Measurements from ENCODE around the gene TMEM198.
A peak's percentile ranks its signal among the peaks of the same experiment; 100 is the strongest.

Gene TMEM198

DNA sequence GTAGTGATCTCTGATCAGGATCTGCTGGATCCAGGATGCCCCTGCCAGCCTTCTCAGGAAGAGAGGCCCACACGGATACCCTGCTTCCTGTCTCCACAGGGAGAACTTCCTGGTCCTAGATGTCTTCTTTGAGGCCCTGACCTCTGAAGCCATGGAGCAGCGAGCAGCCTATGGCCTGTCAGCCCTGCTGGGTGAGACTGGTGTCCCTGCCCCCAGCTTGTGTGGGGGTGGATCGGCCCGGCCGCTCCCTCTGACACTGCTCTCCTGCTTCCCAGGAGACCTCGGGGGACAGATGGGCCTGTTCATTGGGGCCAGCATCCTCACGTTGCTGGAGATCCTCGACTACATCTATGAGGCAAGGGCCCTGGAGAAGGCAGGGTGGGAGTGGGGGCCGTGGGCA lies 6.9 kb upstream of the TMEM198 start:
- H3K27me3 ChIP-seq (ENCODE audit: control insufficient read depth in 2 of 2, insufficient read depth in 2 of 2, low read length in 2 of 2): peaks cover 0 to 5% of the 10 kb centered on the region in 2 donors
- H3K4me1 ChIP-seq (ENCODE audit: control insufficient read depth in 2 of 2, insufficient read depth in 2 of 2, low read length in 2 of 2): peaks cover 2 to 5% of the 10 kb centered on the region in 2 donors
- H3K36me3 ChIP-seq (ENCODE audit: control insufficient read depth in 2 of 2, insufficient read depth in 2 of 2, low read length in 2 of 2): peaks cover 9 to 16% of the 10 kb centered on the region in 2 donors
- H3K9me3 ChIP-seq (ENCODE audit: control insufficient read depth in 2 of 2, low read length in 2 of 2): no peaks in the 10 kb centered on the region
- no peak overlapping the region for H3K27ac ChIP-seq (ENCODE audit: low read depth in 2 of 2, low read length in 2 of 2)
- no peak overlapping the region for H3K9ac ChIP-seq (ENCODE audit: low read depth in 1 of 2, low read length in 2 of 2)
- no peak overlapping the region for H3K4me3 ChIP-seq (ENCODE audit: low read length in 2 of 2)

DNA sequence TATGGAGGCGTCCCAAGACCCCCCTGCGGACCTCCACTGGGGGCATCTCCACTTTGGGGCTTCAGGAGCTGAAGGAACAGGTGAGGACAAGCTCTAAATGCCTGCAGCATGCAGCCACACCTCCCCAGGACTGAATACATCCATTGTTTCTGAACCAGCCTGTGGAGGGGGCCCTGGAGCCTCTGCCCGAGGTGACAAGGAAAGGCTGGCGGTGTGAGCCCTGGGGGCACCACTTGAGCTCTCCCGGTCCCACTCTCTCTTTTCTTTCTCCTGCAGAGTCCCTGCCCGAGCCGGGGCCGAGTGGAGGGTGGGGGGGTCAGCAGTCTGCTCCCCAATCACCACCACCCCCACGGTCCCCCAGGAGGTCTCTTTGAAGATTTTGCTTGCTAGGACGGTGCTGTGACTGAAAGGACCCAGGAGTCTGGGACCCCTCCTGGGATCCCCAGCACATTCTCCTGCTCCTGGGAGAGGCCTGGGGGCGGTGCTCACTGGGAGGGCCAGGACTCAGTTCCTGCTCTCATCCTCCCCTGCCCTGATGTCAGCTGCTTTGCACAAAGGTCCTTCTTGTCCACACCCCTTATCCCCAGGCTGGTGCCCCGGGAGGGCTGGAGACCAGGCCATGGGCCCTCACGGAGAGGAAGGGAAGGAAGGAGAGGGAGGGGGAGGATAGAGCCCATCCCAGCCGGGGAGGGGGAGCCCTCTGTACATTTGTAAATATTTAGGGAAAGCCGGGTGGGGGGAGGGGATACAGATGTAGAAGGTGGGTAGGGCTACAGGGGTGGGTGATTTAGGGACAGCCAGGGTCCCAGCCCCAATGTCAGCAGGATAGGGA lies 6.0 kb upstream of the TMEM198 start:
- no peak overlapping the region for H3K9ac ChIP-seq (ENCODE audit: low read depth in 1 of 2, low read length in 2 of 2)
- no peaks in the 10 kb centered on the region for H3K9me3 ChIP-seq (ENCODE audit: control insufficient read depth in 2 of 2, low read length in 2 of 2)
- H3K27ac ChIP-seq (ENCODE audit: low read depth in 2 of 2, low read length in 2 of 2): no peak overlapping the region
- no peak overlapping the region for H3K4me3 ChIP-seq (ENCODE audit: low read length in 2 of 2)
- H3K36me3 ChIP-seq (ENCODE audit: control insufficient read depth in 2 of 2, insufficient read depth in 2 of 2, low read length in 2 of 2): peaks cover 9 to 16% of the 10 kb centered on the region in 2 donors
- peaks cover 0 to under 1% of the 10 kb centered on the region in 2 donors for H3K27me3 ChIP-seq (ENCODE audit: control insufficient read depth in 2 of 2, insufficient read depth in 2 of 2, low read length in 2 of 2)
- H3K4me1 ChIP-seq (ENCODE audit: control insufficient read depth in 2 of 2, insufficient read depth in 2 of 2, low read length in 2 of 2): peaks cover 10 to 14% of the 10 kb centered on the region in 2 donors

GRCh38 chr2:219538504-219538951 lies 5.3 kb upstream of the TMEM198 start:
- H3K9ac ChIP-seq (ENCODE audit: low read depth in 1 of 2, low read length in 2 of 2): no peak overlapping the region
- no peaks in the 10 kb centered on the region for H3K27me3 ChIP-seq (ENCODE audit: control insufficient read depth in 2 of 2, insufficient read depth in 2 of 2, low read length in 2 of 2)
- H3K9me3 ChIP-seq (ENCODE audit: control insufficient read depth in 2 of 2, low read length in 2 of 2): no peaks in the 10 kb centered on the region
- H3K36me3 ChIP-seq (ENCODE audit: control insufficient read depth in 2 of 2, insufficient read depth in 2 of 2, low read length in 2 of 2): peaks cover 9 to 16% of the 10 kb centered on the region in 2 donors
- H3K4me1 ChIP-seq (ENCODE audit: control insufficient read depth in 2 of 2, insufficient read depth in 2 of 2, low read length in 2 of 2): peaks cover 12 to 18% of the 10 kb centered on the region in 2 donors
- H3K27ac ChIP-seq (ENCODE audit: low read depth in 2 of 2, low read length in 2 of 2): no peak overlapping the region
- H3K4me3 ChIP-seq (ENCODE audit: low read length in 2 of 2): no peak overlapping the region

DNA sequence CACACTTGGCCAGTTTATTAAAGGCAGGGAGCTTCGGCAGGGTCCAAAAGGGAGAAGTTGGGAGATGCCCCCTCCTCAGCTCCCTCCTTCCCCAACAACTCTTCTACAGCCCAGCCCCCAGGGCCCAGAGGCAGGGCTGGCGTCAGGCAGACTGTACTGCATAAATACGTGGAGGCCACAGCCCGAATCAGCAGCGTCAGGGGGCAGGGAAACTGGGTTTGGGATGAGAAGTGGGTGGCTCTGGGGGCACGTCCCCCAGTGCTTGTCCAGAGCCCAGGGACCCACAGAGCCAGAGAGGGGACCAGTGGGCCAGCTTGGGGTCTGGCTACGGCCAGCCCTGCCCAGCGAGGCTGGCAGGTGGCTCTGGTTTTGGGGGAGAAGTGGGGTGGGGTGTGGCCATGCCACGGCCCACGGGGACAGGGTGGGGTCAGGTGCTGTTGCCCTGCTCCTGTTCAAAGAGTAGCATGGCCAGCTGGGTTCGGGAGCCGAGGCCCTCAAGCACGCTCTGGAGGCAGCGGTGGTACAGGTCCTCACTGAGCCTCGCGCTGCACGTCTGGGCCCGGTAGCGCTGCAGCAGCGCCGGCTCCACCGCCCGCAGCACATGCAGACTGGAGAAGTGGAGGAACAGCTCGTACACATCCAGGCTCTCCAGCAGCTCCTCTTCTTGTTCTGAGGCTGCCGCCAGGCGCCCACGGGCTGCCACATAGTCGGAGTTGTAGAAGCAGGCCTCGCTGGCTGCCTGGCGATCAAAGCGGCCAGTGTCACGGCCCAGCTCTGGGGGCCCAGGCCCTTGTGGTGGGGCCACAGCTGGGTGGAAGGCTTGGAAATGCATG lies 4.7 kb upstream of the TMEM198 start:
- H3K36me3 ChIP-seq (ENCODE audit: control insufficient read depth in 2 of 2, insufficient read depth in 2 of 2, low read length in 2 of 2): peaks cover 9 to 16% of the 10 kb centered on the region in 2 donors
- H3K4me3 ChIP-seq (ENCODE audit: low read length in 2 of 2): no peak overlapping the region
- H3K27me3 ChIP-seq (ENCODE audit: control insufficient read depth in 2 of 2, insufficient read depth in 2 of 2, low read length in 2 of 2): no peaks in the 10 kb centered on the region
- no peak overlapping the region for H3K9ac ChIP-seq (ENCODE audit: low read depth in 1 of 2, low read length in 2 of 2)
- H3K9me3 ChIP-seq (ENCODE audit: control insufficient read depth in 2 of 2, low read length in 2 of 2): no peaks in the 10 kb centered on the region
- no peak overlapping the region for H3K27ac ChIP-seq (ENCODE audit: low read depth in 2 of 2, low read length in 2 of 2)
- peaks cover 13 to 19% of the 10 kb centered on the region in 2 donors for H3K4me1 ChIP-seq (ENCODE audit: control insufficient read depth in 2 of 2, insufficient read depth in 2 of 2, low read length in 2 of 2)

DNA sequence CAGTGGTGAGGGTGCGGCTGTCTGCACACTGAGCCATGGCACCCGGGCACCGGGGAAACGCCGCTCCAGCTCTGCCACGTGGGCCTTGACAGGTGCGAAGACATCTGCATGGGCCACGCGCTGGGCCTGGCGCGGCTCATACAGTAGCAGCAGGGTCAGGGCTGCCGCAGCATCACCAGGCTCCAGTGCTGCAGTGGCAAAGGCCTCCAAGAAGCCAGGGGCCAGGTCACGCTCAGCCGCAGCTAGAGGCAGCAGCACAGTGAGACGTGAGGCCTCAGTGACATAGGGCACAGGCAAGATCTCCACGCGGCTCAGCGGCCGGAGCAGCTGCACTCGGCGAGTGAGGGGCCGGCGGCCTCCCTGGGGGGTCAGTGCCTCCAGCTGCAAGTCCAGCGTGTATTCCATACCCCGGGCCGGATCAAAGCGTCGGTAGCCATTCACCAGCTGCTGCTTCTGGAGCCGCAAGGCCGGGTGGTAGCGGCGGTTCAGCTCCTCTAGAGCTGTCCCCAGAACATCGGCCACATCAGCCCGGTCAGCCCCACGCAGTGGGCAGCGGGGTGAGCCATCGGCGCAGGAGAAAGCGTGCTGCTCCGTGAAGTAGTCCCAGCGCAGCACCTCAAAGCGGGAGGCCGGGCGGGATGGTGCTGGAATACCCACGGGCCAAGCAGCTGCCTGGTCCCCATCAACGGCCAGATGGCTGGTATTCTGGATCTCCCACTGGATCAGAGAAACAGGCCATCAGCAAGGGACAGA lies 3.7 kb upstream of the TMEM198 start:
- no peak overlapping the region for H3K9ac ChIP-seq (ENCODE audit: low read depth in 1 of 2, low read length in 2 of 2)
- peaks cover 19 to 23% of the 10 kb centered on the region in 2 donors for H3K4me1 ChIP-seq (ENCODE audit: control insufficient read depth in 2 of 2, insufficient read depth in 2 of 2, low read length in 2 of 2)
- no peaks in the 10 kb centered on the region for H3K9me3 ChIP-seq (ENCODE audit: control insufficient read depth in 2 of 2, low read length in 2 of 2)
- no peak overlapping the region for H3K27ac ChIP-seq (ENCODE audit: low read depth in 2 of 2, low read length in 2 of 2)
- no peak overlapping the region for H3K4me3 ChIP-seq (ENCODE audit: low read length in 2 of 2)
- peaks cover 9 to 16% of the 10 kb centered on the region in 2 donors for H3K36me3 ChIP-seq (ENCODE audit: control insufficient read depth in 2 of 2, insufficient read depth in 2 of 2, low read length in 2 of 2)
- H3K27me3 ChIP-seq (ENCODE audit: control insufficient read depth in 2 of 2, insufficient read depth in 2 of 2, low read length in 2 of 2): no peaks in the 10 kb centered on the region

DNA sequence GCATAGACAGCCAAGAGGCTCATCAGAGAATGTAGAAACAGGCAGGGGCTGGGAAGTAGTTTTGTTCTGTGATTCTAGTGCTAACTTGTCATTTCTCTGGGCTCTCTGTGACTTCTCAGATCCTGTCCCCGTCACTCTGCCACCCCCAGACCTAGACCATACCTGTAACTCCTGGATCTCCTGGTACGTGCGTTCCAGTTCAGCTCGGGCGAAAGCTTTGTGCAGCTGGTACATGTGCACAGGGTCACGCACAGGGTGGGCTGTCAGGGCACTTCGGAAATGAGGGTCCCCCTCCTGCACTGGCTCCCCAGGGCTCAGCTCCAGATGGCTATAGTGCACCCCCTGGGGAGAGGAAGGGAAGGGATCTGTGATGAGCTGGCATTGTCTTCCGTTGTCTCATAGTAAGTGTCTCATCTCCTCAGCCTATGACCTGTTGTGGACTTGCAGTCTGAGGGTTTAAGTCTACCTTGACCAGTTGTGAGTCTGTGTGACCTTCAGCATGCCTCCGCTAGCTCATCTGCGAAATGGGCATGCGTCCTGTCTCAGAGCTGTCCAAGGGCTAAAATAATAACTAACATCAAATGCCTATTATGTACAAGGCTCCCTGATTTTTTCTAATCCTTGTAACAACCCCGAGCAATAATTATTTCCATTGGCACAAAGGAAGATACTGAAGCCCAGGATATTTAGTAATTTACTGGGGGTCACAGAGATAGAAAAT lies 2.9 kb upstream of the TMEM198 start:
- Histone ChIP-seq H3K27me3 (ENCODE audit: control insufficient read depth in 2 of 2, insufficient read depth in 2 of 2, low read length in 2 of 2) (no peaks in the 10 kb centered on the region), H3K36me3 (ENCODE audit: control insufficient read depth in 2 of 2, insufficient read depth in 2 of 2, low read length in 2 of 2) (peaks cover 9 to 16% of the 10 kb centered on the region in 2 donors), H3K9ac (ENCODE audit: low read depth in 1 of 2, low read length in 2 of 2) (no peak overlapping the region), H3K27ac (ENCODE audit: low read depth in 2 of 2, low read length in 2 of 2) (no peak overlapping the region), H3K9me3 (ENCODE audit: control insufficient read depth in 2 of 2, low read length in 2 of 2) (no peaks in the 10 kb centered on the region), H3K4me1 (ENCODE audit: control insufficient read depth in 2 of 2, insufficient read depth in 2 of 2, low read length in 2 of 2) (peaks cover 19 to 23% of the 10 kb centered on the region in 2 donors), H3K4me3 (ENCODE audit: low read length in 2 of 2) (no peak overlapping the region)

- Histone ChIP-seq H3K9me3 (ENCODE audit: control insufficient read depth in 2 of 2, low read length in 2 of 2) (no peaks in the 10 kb centered on the region), H3K27me3 (ENCODE audit: control insufficient read depth in 2 of 2, insufficient read depth in 2 of 2, low read length in 2 of 2) (no peaks in the 10 kb centered on the region), H3K9ac (ENCODE audit: low read depth in 1 of 2, low read length in 2 of 2) (peak overlapping the region in 1 of 2 donors; percentile 76), H3K36me3 (ENCODE audit: control insufficient read depth in 2 of 2, insufficient read depth in 2 of 2, low read length in 2 of 2) (peaks cover 9 to 16% of the 10 kb centered on the region in 2 donors), H3K4me1 (ENCODE audit: control insufficient read depth in 2 of 2, insufficient read depth in 2 of 2, low read length in 2 of 2) (peaks cover 19 to 23% of the 10 kb centered on the region in 2 donors), H3K27ac (ENCODE audit: low read depth in 2 of 2, low read length in 2 of 2) (peak overlapping the region in 1 of 2 donors; percentile 28), H3K4me3 (ENCODE audit: low read length in 2 of 2) (peak overlapping the region; percentile 71 to 79)
Observed at GRCh38 chr2:219541611-219542180, 2.1 kb upstream of the TMEM198 start.

DNA sequence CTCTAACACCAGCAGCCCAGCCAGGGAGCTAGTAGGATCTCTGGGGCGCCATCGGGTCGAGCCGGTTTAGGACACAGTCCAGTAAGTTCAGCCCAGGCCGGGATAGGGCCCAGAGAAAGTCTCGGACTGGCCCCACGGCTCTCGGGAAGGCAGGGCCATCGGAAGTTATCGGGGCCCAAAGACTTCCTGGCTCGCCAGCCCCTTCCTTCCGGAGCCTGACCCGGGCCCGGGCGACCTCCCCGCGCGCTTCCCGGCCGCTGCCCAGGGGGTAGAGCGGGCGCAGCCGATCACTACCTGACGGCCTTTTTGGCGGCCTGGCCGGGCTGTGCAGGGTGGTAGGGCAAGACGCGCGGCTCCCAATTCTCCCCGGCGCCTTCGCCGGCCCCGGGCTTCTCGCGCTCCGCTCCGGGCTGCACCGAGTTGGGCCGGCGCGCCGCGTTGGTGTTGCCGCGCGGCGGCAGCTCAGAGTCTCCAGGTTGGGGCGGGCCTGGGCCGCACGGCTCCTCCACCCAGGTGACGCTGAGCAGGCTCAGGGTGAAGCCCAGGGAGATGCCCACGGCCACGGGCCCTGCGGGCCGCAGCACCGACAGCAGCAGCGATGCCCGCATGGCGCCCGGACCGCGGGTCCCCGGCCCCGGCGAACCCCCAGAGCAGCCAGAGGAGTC lies 765 bp upstream of the TMEM198 start:
- Histone ChIP-seq H3K27me3 (ENCODE audit: control insufficient read depth in 2 of 2, insufficient read depth in 2 of 2, low read length in 2 of 2) (no peaks in the 10 kb centered on the region), H3K9me3 (ENCODE audit: control insufficient read depth in 2 of 2, low read length in 2 of 2) (no peaks in the 10 kb centered on the region), H3K36me3 (ENCODE audit: control insufficient read depth in 2 of 2, insufficient read depth in 2 of 2, low read length in 2 of 2) (peaks cover 9 to 16% of the 10 kb centered on the region in 2 donors), H3K9ac (ENCODE audit: low read depth in 1 of 2, low read length in 2 of 2) (peak overlapping the region; percentile 71 to 76), H3K4me3 (ENCODE audit: low read length in 2 of 2) (peak overlapping the region; percentile 71 to 79), H3K27ac (ENCODE audit: low read depth in 2 of 2, low read length in 2 of 2) (peak overlapping the region; percentile 88 to 92), H3K4me1 (ENCODE audit: control insufficient read depth in 2 of 2, insufficient read depth in 2 of 2, low read length in 2 of 2) (peaks cover 19 to 23% of the 10 kb centered on the region in 2 donors)

Measured in mucosa of rectum (tissue), 2 donors.